KMS-11 (cell line): ENCODE results near the gene CCDC169.

ENCODE experiments used
- H2AFZ ChIP-seq: fragments of 200-600 bp; sonication (generic); 2 replicates; pipeline ENCODE4 v1.6.1; 2016; ENCODE audit warnings: antibody characterized with exemption, mixed run types, low read depth
- H3K27ac ChIP-seq: fragments of 200-600 bp; sonication (generic); 2 replicates; pipeline ENCODE4 v1.6.1; 2016; ENCODE audit warnings: mild to moderate bottlenecking, mixed run types
- H3K27me3 ChIP-seq: fragments of 200-600 bp; sonication (generic); 2 replicates; pipeline ENCODE4 v1.6.1; 2017; ENCODE audit warnings: mild to moderate bottlenecking, low read depth, mixed run types, moderate library complexity; ENCODE audit not compliant: insufficient read depth
- H3K36me3 ChIP-seq: fragments of 200-600 bp; sonication (generic); 2 replicates; pipeline ENCODE4 v1.6.1; 2017; ENCODE audit warnings: mild to moderate bottlenecking, mixed run types; ENCODE audit not compliant: insufficient read depth
- H3K4me1 ChIP-seq: fragments of 200-600 bp; sonication (generic); 2 replicates; pipeline ENCODE4 v1.6.1; 2016; ENCODE audit warnings: mild to moderate bottlenecking, low read depth, mixed run types; ENCODE audit not compliant: poor library complexity, severe bottlenecking
- H3K4me2 ChIP-seq: fragments of 200-600 bp; sonication (generic); 2 replicates; pipeline ENCODE4 v1.7.0; 2016; ENCODE audit warnings: mild to moderate bottlenecking, mixed run types
- H3K4me3 ChIP-seq: fragments of 200-600 bp; sonication (generic); IDR thresholded peaks from 2 replicates; pipeline ENCODE4 v1.6.1; 2017; ENCODE audit warnings: low read depth, low read length, mixed read lengths; ENCODE audit not compliant: insufficient read depth
- H3K79me2 ChIP-seq: fragments of 200-600 bp; sonication (generic); 2 replicates; pipeline ENCODE4 v1.6.1; 2016; ENCODE audit warnings: low read depth, mixed run types; ENCODE audit not compliant: insufficient read depth
- H3K9ac ChIP-seq: fragments of 200-600 bp; sonication (generic); 2 replicates; pipeline ENCODE4 v1.6.1; 2016; ENCODE audit warnings: mild to moderate bottlenecking, mixed run types
- H4K20me1 ChIP-seq: fragments of 200-600 bp; sonication (generic); 2 replicates; pipeline ENCODE4 v1.6.1; 2016; ENCODE audit warnings: mild to moderate bottlenecking, mixed run types; ENCODE audit not compliant: insufficient read depth
- CTCF ChIP-seq: fragments of 200-600 bp; sonication (generic); conservative IDR thresholded peaks from 2 replicates; pipeline ENCODE4 v1.6.1; 2017; ENCODE audit warnings: low read depth, mild to moderate bottlenecking, antibody characterized with exemption, low read length, moderate library complexity, mixed read lengths

CCDC169 gene

GRCh38 chr13:36188441-36188840, 109.2 kb downstream of the CCDC169 start:
- no peak overlapping the region for H3K4me2 ChIP-seq
- H3K4me1 ChIP-seq = peaks cover 5% of the 10 kb centered on the region
- no peak overlapping the region for H2AFZ ChIP-seq
- no peak overlapping the region for H3K4me3 ChIP-seq
- no peak overlapping the region for H3K27ac ChIP-seq
- no peaks in the 10 kb centered on the region for H3K79me2 ChIP-seq
- no peak for TF ChIP-seq CTCF
- H3K27me3 ChIP-seq = no peaks in the 10 kb centered on the region
- H3K9ac ChIP-seq = no peak overlapping the region
- H3K36me3 ChIP-seq = no peaks in the 10 kb centered on the region
- H4K20me1 ChIP-seq = no peaks in the 10 kb centered on the region

- no peaks in the 10 kb centered on the region for H3K4me1 ChIP-seq
- H2AFZ ChIP-seq = no peak overlapping the region
- no peaks in the 10 kb centered on the region for H3K79me2 ChIP-seq
- H3K36me3 ChIP-seq = no peaks in the 10 kb centered on the region
- H3K9ac ChIP-seq = no peak overlapping the region
- no peak overlapping the region for H3K4me2 ChIP-seq
- H3K4me3 ChIP-seq = no peak overlapping the region
- H4K20me1 ChIP-seq = no peaks in the 10 kb centered on the region
- no peak for TF ChIP-seq CTCF
- no peaks in the 10 kb centered on the region for H3K27me3 ChIP-seq
- H3K27ac ChIP-seq = no peak overlapping the region
Measured at GRCh38 chr13:36183901-36184300, 113.7 kb downstream of the CCDC169 start.
